IMR-90 (cell line): Measurements from ENCODE around the gene RNPEPL1. TPM values are rescaled to one million over a fixed set of nuclear protein-coding genes. Genes with fewer than 3 reads are reported as not detected.

Source experiments
- ATAC-seq: fragments of 200-7000 bp; cut with Tn5 transposase; 2 replicates; pipeline ENCODE4 v1.9.1; 2020; ENCODE audit warnings: low read depth, mild to moderate bottlenecking, moderate library complexity
- BruUV-seq: library from RNA; stranded (reverse); fragments of 400-500 nt; replicated peaks from 2 replicates; lab custom pipeline; 2021; lab: Mats Ljungman, UMichigan
- CTCF ChIA-PET: fragments of 300-600 bp; formaldehyde crosslinking; extraction: SDS; loops from one replicate; lab custom pipeline; 2021; ENCODE audit warnings: antibody characterized with exemption; lab: Yijun Ruan, JAX
- POLR2A ChIA-PET: fragments of 300-600 bp; sonication (Branson Sonifier 250); formaldehyde crosslinking; loops from one replicate; lab custom pipeline; 2022; ENCODE audit warnings: antibody characterized with exemption; ENCODE audit not compliant: unreplicated experiment; lab: Charles Lee
- DNase-seq: peaks from one replicate; pipeline ENCODE4 v3.0.0; 2013
- H2AFZ ChIP-seq: replicated peaks from 2 replicates; pipeline ENCODE3; 2013; ENCODE audit warnings: low read length, mild to moderate bottlenecking; ENCODE audit not compliant: poor library complexity
- H2AK5ac ChIP-seq: 2 replicates; pipeline ENCODE4 v1.6.1; 2013; ENCODE audit warnings: low read depth, low read length, inconsistent platforms
- H2AK9ac ChIP-seq: replicated peaks from 2 replicates; pipeline ENCODE3; 2013; ENCODE audit warnings: mild to moderate bottlenecking, low read depth, low read length, moderate library complexity; ENCODE audit not compliant: poor library complexity
- H2BK120ac ChIP-seq: 2 replicates; pipeline ENCODE4 v1.6.1; 2013; ENCODE audit warnings: low read depth, low read length, inconsistent platforms
- H2BK15ac ChIP-seq: 3 replicates; pipeline ENCODE4 v1.6.1; 2013; ENCODE audit warnings: low read depth, low read length, inconsistent platforms
- H2BK20ac ChIP-seq: 2 replicates; pipeline ENCODE4 v1.6.1; 2013; ENCODE audit warnings: low read depth, mild to moderate bottlenecking, inconsistent platforms, low read length, moderate library complexity
- H2BK5ac ChIP-seq: 2 replicates; pipeline ENCODE4 v1.6.1; 2013; ENCODE audit warnings: mild to moderate bottlenecking, low read depth, low read length, inconsistent platforms; ENCODE audit not compliant: poor library complexity, severe bottlenecking
- H3K14ac ChIP-seq: replicated peaks from 2 replicates; pipeline ENCODE4 v1.6.1; 2013; ENCODE audit warnings: low read depth, low read length, inconsistent platforms
- H3K18ac ChIP-seq: 2 replicates; pipeline ENCODE4 v1.6.1; 2013; ENCODE audit warnings: low read depth, low read length, control low read depth
- H3K23ac ChIP-seq: 2 replicates; pipeline ENCODE4 v1.6.1; 2013; ENCODE audit warnings: low read depth, low read length, inconsistent platforms
- H3K27ac ChIP-seq: 2 replicates; pipeline ENCODE4 v1.5.1; 2013; ENCODE audit warnings: mild to moderate bottlenecking, control low read depth, low read length; ENCODE audit not compliant: insufficient read depth
- H3K27me3 ChIP-seq: 2 replicates; pipeline ENCODE4 v1.6.1; 2013; ENCODE audit warnings: low read length; ENCODE audit not compliant: control insufficient read depth, insufficient read depth
- H3K36me3 ChIP-seq: 2 replicates; pipeline ENCODE4 v1.6.1; 2013; ENCODE audit warnings: low read length, mixed read lengths; ENCODE audit not compliant: control insufficient read depth, insufficient read depth
- H3K4ac ChIP-seq: 2 replicates; pipeline ENCODE4 v1.6.1; 2013; ENCODE audit warnings: low read depth, low read length, inconsistent platforms
- H3K4me1 ChIP-seq: 2 replicates; pipeline ENCODE4 v1.6.1; 2013; ENCODE audit warnings: low read length, mixed read lengths; ENCODE audit not compliant: control insufficient read depth, insufficient read depth
- H3K4me2 ChIP-seq: 2 replicates; pipeline ENCODE4 v1.6.1; 2013; ENCODE audit warnings: low read depth, mild to moderate bottlenecking, control low read depth, low read length, moderate library complexity
- H3K4me3 ChIP-seq: 2 replicates; pipeline ENCODE4 v1.5.1; 2013; ENCODE audit warnings: low read depth, mild to moderate bottlenecking, control low read depth, low read length, moderate library complexity; ENCODE audit not compliant: insufficient read depth
- H3K56ac ChIP-seq: 2 replicates; pipeline ENCODE4 v1.6.1; 2013; ENCODE audit warnings: low read length, inconsistent platforms; ENCODE audit not compliant: insufficient read depth; ENCODE audit errors: extremely low read depth
- H3K79me1 ChIP-seq, 2 experiments: 2 replicates each; pipeline ENCODE4 v1.6.1; 2013; ENCODE audit warnings: low read length in 2 of 2, inconsistent platforms in 1 of 2, low read depth in 1 of 2
- H3K9ac ChIP-seq: 2 replicates; pipeline ENCODE4 v1.6.1; 2013; ENCODE audit warnings: low read depth, low read length, control low read depth
- H3K9me1 ChIP-seq: 2 replicates; pipeline ENCODE4 v1.6.1; 2013; ENCODE audit warnings: low read length, inconsistent platforms; ENCODE audit not compliant: insufficient read depth
- H3K9me3 ChIP-seq: 2 replicates; pipeline ENCODE4 v1.6.1; 2013; ENCODE audit warnings: low read length; ENCODE audit not compliant: control insufficient read depth, insufficient read depth
- H4K20me1 ChIP-seq: 2 replicates; pipeline ENCODE4 v1.6.1; 2013; ENCODE audit warnings: low read length, inconsistent platforms; ENCODE audit not compliant: insufficient read depth
- H4K5ac ChIP-seq: 2 replicates; pipeline ENCODE4 v1.6.1; 2013; ENCODE audit warnings: mild to moderate bottlenecking, low read depth, low read length, control low read depth
- H4K8ac ChIP-seq, 2 experiments: 2 replicates each; pipeline ENCODE4 v1.6.1; 2013; ENCODE audit warnings: low read depth in 2 of 2, low read length in 2 of 2, control low read depth in 1 of 2, inconsistent platforms in 1 of 2
- H4K91ac ChIP-seq: 2 replicates; pipeline ENCODE4 v1.6.1; 2013; ENCODE audit warnings: low read depth, low read length, inconsistent platforms; ENCODE audit not compliant: insufficient read depth
- POLR2A ChIP-seq: IDR thresholded peaks from 2 replicates; pipeline ENCODE4 v1.6.1; 2012; ENCODE audit warnings: mild to moderate bottlenecking, low read depth, low read length
- USF2 ChIP-seq: fragments of 150-350 bp; IDR thresholded peaks from 2 replicates; pipeline ENCODE4 v1.6.1; 2017; ENCODE audit warnings: mild to moderate bottlenecking, antibody characterized with exemption, low read length, low read depth
- dilution Hi-C: fragments of 300-500 bp; cut with HindIII; formaldehyde crosslinking; loops from one replicate; pipeline ENCODE4 v1.14.3; 2018; ENCODE audit warnings: low sequenced_read_pairs; ENCODE audit not compliant: unreplicated experiment
- in situ Hi-C: fragments of 300-500 bp; cut with MboI; formaldehyde crosslinking; loops from 3 replicates; pipeline ENCODE4 v1.14.3; 2019; ENCODE audit warnings: low sequenced_read_pairs, inconsistent platforms, mixed read lengths
- intact Hi-C: fragments of 100-400 bp; cut with micrococcal nuclease; formaldehyde crosslinking; loops from 2 replicates; pipeline ENCODE4 v1.10.0; 2022
- polyA plus RNA-seq, 3 experiments: library from polyadenylated mRNA; depleted of rRNA; stranded (reverse); fragments of >200 nt; gene quantifications; 2 replicates each; pipeline ENCODE4 v1.2.3, GENCODE V29; 2012; ENCODE audit warnings: low replicate concordance in 1 of 3
- total RNA-seq: library from RNA; depleted of rRNA; stranded (reverse); fragments of >200 nt; gene quantifications from 2 replicates; pipeline ENCODE4 v1.2.3, GENCODE V29; 2012

Gene RNPEPL1
- total and polyA plus RNA-seq, 2 of the 4 experiments (the other 2 are of a cell fraction): 3.8 to 18.7 TPM

GRCh38 chr2:240539906-240540305 is 28.4 kb upstream of the RNPEPL1 start:
- no peak overlapping the region for H2BK120ac ChIP-seq
- no peaks in the 10 kb centered on the region for H3K27me3 ChIP-seq
- no peak overlapping the region for H3K27ac ChIP-seq
- H2AK5ac ChIP-seq: no peak overlapping the region
- no peaks in the 10 kb centered on the region for H3K9me3 ChIP-seq
- H3K4ac ChIP-seq: no peak overlapping the region
- H3K4me2 ChIP-seq: no peak overlapping the region
- no peak overlapping the region for H3K14ac ChIP-seq
- no peak overlapping the region for H2BK5ac ChIP-seq
- H2BK15ac ChIP-seq: no peak overlapping the region
- no peak overlapping the region for H3K23ac ChIP-seq
- CTCF ChIA-PET: no interaction called here
- H4K5ac ChIP-seq: no peak overlapping the region
- H2AK9ac ChIP-seq: no peak overlapping the region
- no peaks in the 10 kb centered on the region for H3K4me1 ChIP-seq
- POLR2A ChIA-PET: no interaction called here
- H3K4me3 ChIP-seq: no peak overlapping the region
- no peaks in the 10 kb centered on the region for H4K20me1 ChIP-seq
- no peak overlapping the region for H3K9ac ChIP-seq
- DNase-seq: peak; percentile 14
- H4K8ac ChIP-seq: no peak overlapping the region
- dilution Hi-C loops: no loop called here
- no TSS peak for BruUV-seq
- no peak overlapping the region for H2BK20ac ChIP-seq
- H3K18ac ChIP-seq: no peak overlapping the region
- intact Hi-C loops: no loop called here
- no peak overlapping the region for H4K91ac ChIP-seq
- no peak overlapping the region for H3K56ac ChIP-seq
- peaks cover 6% of the 10 kb centered on the region for H3K36me3 ChIP-seq
- peaks cover 4% of the 10 kb centered on the region; the same call in 1 of the 2 replicates for H3K9me1 ChIP-seq
- no peaks in the 10 kb centered on the region; a peak in 1 of 4 replicates for H3K79me1 ChIP-seq
- no peak overlapping the region for H2AFZ ChIP-seq
- no peak for ATAC-seq
- no peak for TF ChIP-seq USF2
- TF ChIP-seq POLR2A: no peak
- in situ Hi-C loops: no loop called here
